Fibroblast of peridontal ligament (primary cell): ENCODE results near the gene TMTC3.
A peak's percentile ranks its signal among the peaks of the same experiment; 100 is the strongest.
"Not testable (repeated sequence)": the region's sequence is repeated elsewhere in the genome, so short reads cannot be mapped to it uniquely, and the experiment has no call there.

ENCODE experiments used
- DNase-seq: peaks from one replicate; pipeline ENCODE4 v3.0.0-alpha.2; 2010; ENCODE audit errors: extremely low read depth

Gene TMTC3

DNA sequence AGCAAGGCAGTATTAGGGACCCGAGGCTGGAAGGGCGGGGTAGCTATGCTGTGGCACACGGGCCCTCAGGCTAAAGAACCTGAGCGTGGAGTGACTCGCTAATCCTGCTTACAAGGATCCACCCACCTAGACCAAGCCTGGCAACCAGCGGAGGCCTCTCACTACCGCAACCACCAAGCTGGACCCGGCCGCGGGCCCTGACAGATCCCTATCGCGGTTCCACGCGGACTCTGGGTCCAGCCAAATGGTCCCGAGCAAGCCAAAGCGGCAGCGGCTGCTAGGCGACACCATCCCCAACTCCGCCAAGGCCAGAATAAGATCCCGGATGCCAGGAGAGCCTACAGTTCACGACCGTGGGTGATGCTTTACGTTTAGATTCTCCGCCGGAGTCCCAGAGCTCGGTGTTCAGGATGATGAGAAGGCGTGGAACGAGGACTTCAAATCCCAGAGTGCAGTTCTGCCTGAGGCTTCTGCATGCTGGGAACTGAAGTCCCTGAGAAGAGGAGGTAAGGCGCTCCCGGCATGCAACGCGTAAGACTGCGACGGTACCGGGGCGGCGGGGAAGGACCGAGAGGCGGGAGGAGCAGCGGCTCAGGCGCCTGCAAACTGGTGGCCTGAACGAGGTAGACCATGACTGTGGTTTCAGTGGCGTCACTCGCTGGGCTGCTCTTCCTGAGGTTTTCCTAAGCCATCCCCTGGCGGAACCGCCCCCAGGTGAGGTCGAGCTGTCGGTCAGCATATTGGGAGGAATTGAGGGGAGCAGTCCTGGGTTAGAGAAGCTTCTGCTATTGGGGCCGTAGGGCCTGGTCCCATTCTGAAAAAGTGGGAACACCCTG, at the start of gene TMTC3, which contains the start of gene CEP290:
Gene TMTC3 (plus strand): TSS at position 534 of the 836 bp plus-strand sequence. CDS start 6,009 bp downstream, outside the sequence.
Gene CEP290 (minus strand): TSS at position 315 of the 836 bp plus-strand sequence. CDS start 781 bp downstream, outside the sequence.
- DNase-seq: peak; percentile 100

- DNase-seq: no peak
Measured at GRCh38 chr12:88092771-88093170, 49.3 kb upstream of the TMTC3 start.

- DNase-seq: no peak
Measured at GRCh38 chr12:88093573-88093972, 48.5 kb upstream of the TMTC3 start.

DNA sequence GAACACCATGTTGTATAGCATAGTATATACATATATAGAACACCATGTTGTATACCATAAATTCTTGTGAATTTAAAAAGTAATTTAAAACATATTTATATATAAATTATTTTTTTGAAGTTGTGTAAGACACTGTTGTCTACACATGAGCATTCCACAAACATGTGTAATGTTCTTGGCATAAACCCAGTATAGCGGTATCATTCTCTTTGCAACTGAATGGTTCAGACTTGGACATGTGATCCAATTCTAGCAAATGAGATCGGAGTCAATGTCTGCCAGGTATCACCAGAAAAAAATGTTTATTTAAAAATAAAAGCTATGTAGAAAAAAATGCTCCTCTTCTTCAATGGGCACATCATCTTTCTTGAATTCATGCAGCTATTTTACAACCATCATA, 34.1 kb upstream of the TMTC3 start:
- DNase-seq: peak; percentile 41

- DNase-seq: peak; percentile 83
Measured at GRCh38 chr12:88111074-88111652, 30.9 kb upstream of the TMTC3 start.

DNA sequence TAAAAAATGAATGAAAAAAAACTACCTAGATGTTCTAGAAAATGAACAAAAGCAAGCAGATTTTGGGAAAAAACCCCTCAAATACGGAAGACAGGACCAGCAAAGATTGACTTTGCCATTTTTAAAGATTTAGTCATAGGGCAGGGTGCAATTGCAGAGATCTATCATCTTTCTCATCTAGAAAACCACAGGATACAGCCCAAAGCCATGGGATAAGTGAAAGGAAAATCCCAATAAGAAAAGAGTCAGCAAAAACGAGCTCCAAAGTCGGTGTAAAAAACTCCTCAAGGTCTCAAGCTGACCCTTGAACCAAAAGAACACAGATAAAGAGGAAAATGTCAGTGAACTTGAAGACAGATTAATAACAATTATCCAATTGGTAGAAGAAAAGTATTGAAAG, 28.2 kb upstream of the TMTC3 start:
- peak; percentile 72 for DNase-seq

GRCh38 chr12:88122666-88123065, 19.4 kb upstream of the TMTC3 start:
- no peak for DNase-seq

- no peak for DNase-seq
Measured at GRCh38 chr12:88127099-88127498, 15.0 kb upstream of the TMTC3 start.

DNA sequence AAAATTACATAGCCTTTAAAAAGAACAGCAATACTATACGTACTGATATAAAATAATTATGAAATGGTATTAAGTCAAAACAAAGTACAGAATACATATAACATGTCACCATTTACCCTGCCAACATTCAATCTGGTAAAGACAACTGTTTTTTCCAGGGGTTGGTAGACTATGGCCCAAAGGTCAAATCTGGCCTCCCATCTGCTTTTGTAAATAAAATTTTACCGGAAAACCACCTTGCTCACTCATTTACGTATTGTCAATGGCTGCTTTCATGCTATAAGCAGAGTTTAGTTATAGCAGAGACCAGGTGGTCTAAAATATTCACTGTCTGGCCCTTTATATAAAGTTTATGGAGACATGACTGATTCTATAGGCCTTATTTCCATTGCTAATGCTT, 14.3 kb upstream of the TMTC3 start:
- no peak for DNase-seq

DNA sequence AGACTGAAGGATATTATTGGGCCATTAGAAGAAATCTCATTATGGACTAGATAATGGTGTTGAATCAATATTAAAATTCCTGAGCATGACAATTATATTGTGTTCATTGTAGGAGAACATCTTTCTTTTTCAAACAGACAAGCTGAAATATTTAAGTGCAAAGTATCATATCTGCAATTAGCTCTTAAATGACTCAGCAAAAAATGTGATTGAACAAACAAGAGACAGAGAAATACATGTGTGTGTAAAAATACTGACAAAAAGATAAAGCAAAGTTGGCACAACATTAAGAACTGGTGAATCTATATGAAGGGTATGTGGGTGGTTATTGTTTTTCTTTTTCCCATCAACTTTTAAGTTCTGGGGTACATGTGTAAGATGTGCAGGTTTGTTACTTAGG, 9.7 kb upstream of the TMTC3 start:
- no peak for DNase-seq

- not testable (repeated sequence) for DNase-seq
Measured at GRCh38 chr12:88133181-88133580, 8.9 kb upstream of the TMTC3 start.

GRCh38 chr12:88139711-88140110, 2.4 kb upstream of the TMTC3 start:
- DNase-seq: not testable (repeated sequence)

- no peak for DNase-seq
Measured at GRCh38 chr12:88141425-88141773, 708 bp upstream of the TMTC3 start.

DNA sequence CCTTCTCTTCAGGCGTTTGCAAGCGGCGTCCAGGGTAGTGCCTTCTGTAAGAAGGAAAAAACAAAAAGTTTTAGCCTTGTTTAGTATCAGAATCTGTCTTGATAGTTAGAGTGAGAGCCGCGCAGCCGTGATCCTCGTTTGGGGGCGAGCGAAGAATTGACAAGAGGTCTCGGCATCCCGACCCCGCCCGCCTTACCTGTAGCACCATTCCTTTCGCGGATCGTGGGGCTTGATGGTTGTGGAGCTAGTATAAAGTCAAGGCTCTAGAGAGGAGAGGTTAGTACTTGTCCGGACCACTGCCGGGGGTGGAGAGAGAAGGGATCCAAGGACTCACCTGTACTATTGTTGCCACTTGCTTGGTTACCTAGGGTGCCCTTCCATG, 494 bp downstream of the TMTC3 start:
- DNase-seq: no peak

DNA sequence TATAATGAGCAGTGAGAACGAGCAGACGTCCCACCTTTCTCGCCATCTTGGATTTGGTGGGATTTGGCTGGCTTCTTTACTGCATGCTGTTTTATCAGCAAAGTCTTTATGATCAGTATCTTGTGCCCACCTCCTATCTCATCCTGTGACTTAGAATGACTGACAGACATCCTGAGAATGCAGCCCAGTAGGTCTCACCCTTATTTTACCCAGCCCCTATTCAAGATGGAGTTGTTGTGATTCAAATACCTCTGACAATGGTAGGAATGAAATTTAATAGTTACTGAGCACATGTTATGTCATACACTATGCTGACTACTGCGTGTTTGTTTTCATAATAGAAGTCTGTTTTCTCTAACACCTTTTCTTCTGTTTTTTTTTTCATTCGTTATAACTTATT, 1.9 kb downstream of the TMTC3 start:
- no peak for DNase-seq

GRCh38 chr12:88144546-88145468, 2.7 kb downstream of the TMTC3 start:
- no peak for DNase-seq

GRCh38 chr12:88145567-88146505, 3.7 kb downstream of the TMTC3 start:
- no peak for DNase-seq

DNA sequence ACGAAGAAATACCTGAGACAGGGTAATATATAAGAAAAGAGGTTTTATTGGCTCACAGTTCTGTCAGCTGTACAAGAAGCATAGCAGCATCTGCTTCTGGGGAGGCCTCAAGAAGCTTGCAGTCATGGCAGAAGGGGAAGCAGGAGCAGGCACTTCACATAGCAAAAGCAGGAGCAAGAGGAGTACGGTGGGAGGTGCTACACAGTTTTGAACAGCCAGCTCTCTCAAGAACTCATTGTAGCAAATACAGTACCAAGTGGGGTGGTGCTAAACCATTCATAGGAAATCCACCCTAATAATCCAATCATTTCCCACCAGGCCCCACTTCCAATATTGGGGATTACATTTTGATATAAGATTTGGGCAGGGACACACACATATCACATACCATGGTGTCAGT, 8.0 kb downstream of the TMTC3 start:
- DNase-seq: no peak

- peak; percentile 85 for DNase-seq
Measured at GRCh38 chr12:88153959-88154358, 11.9 kb downstream of the TMTC3 start.

GRCh38 chr12:88156075-88156654, 14.1 kb downstream of the TMTC3 start:
- no peak for DNase-seq

DNA sequence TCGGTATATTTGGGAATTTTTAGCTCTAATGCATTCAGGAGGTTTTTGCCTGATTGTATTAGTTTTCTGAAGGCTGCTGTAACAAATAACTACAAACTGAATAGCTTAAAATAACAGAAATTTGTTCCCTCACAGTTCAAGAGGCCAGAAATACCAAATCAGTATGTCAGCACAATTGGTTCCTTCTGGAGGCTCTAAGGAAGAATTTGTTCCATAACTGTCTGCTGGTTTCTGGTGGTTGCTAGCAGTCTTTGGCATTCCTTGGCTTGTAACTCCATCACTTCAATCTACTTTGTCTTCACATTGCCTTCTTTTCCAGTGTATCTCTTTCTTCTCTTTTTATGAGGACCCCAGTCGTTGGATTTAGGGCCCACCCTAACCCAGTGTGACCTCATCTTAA, 21.3 kb downstream of the TMTC3 start:
- DNase-seq: peak; percentile 47
